Neural cell (in vitro differentiated cells): ENCODE measurements around the gene ADGRB3. TPM values are rescaled to one million over a fixed set of nuclear protein-coding genes. Genes with fewer than 3 reads are reported as not detected.

Experiments
- H2AFZ ChIP-seq: fragments of 200-600, 300-800 bp; sonication (generic), shearing (Covaris generic); 2 replicates; pipeline ENCODE4 v1.6.0; 2014; ENCODE audit warnings: low read depth, mild to moderate bottlenecking, antibody characterized with exemption, low read length, moderate library complexity
- H3F3A ChIP-seq: fragments of 200-600 bp; shearing (Covaris generic); 2 replicates; pipeline ENCODE4 v1.6.1; 2016; ENCODE audit warnings: mild to moderate bottlenecking, moderate library complexity, mixed read lengths, antibody characterized with exemption, low read length; ENCODE audit not compliant: insufficient read depth, poor library complexity, severe bottlenecking
- H3K27ac ChIP-seq: fragments of 200-600, 300-800 bp; sonication (generic), shearing (Covaris generic); 2 replicates; pipeline ENCODE4 v1.5.1; 2014; ENCODE audit warnings: mild to moderate bottlenecking, low read length, moderate library complexity
- H3K27me3 ChIP-seq: fragments of 300-800, 200-600 bp; sonication (generic), shearing (Covaris generic); 2 replicates; pipeline ENCODE4 v1.6.0; 2014; ENCODE audit warnings: mild to moderate bottlenecking, low read depth, low read length, moderate library complexity; ENCODE audit not compliant: insufficient read depth
- H3K36me3 ChIP-seq: fragments of 300-800, 200-600 bp; sonication (generic), shearing (Covaris generic); 2 replicates; pipeline ENCODE4 v1.5.1; 2014; ENCODE audit warnings: mild to moderate bottlenecking, antibody characterized with exemption, low read length, moderate library complexity; ENCODE audit not compliant: insufficient read depth
- H3K4me2 ChIP-seq: fragments of 300-800, 200-600 bp; sonication (generic), shearing (Covaris generic); 2 replicates; pipeline ENCODE4 v1.6.0; 2014; ENCODE audit warnings: mild to moderate bottlenecking, low read length
- H3K4me3 ChIP-seq: fragments of 300-800, 200-600 bp; sonication (generic), shearing (Covaris generic); 2 replicates; pipeline ENCODE4 v1.5.1; 2014; ENCODE audit warnings: mild to moderate bottlenecking, low read length, moderate library complexity
- H3K79me2 ChIP-seq: fragments of 200-600 bp; shearing (Covaris generic); replicated peaks from 2 replicates; pipeline ENCODE4 v1.6.0; 2014; ENCODE audit warnings: mild to moderate bottlenecking, low read length, moderate library complexity; ENCODE audit not compliant: insufficient read depth
- H3K9ac ChIP-seq: fragments of 300-800, 200-600 bp; sonication (generic), shearing (Covaris generic); 2 replicates; pipeline ENCODE4 v1.6.1; 2016; ENCODE audit warnings: mild to moderate bottlenecking, low read length, mixed read lengths
- H3K9me2 ChIP-seq: fragments of 200-600 bp; shearing (Covaris generic); 2 replicates; pipeline ENCODE4 v1.6.1; 2016; ENCODE audit warnings: mild to moderate bottlenecking, low read length, mixed read lengths; ENCODE audit not compliant: insufficient read depth
- H3K9me3 ChIP-seq: fragments of 200-600, 300-800 bp; sonication (generic), shearing (Covaris generic); 2 replicates; pipeline ENCODE4 v1.6.1; 2016; ENCODE audit warnings: mild to moderate bottlenecking, mixed run types, low read length, moderate library complexity, mixed read lengths
- H4K20me1 ChIP-seq: fragments of 200-600 bp; shearing (Covaris generic); 2 replicates; pipeline ENCODE4 v1.6.1; 2016; ENCODE audit warnings: mild to moderate bottlenecking, mixed run types; ENCODE audit not compliant: insufficient read depth
- EP300 ChIP-seq: fragments of 450-650 bp; conservative IDR thresholded peaks from 2 replicates; pipeline ENCODE4 v1.6.1; 2014; ENCODE audit warnings: antibody characterized with exemption, mild to moderate bottlenecking, moderate library complexity; ENCODE audit not compliant: poor library complexity, severe bottlenecking
- EZH2 ChIP-seq: fragments of 200-600, 300-800 bp; shearing (Covaris generic), sonication (generic); IDR thresholded peaks from 2 replicates; pipeline ENCODE4 v1.6.1; 2014; ENCODE audit warnings: antibody characterized with exemption, low read length, borderline replicate concordance, mild to moderate bottlenecking; ENCODE audit not compliant: insufficient read depth, poor library complexity, severe bottlenecking
- MXI1 ChIP-seq: fragments of 450-650 bp; conservative IDR thresholded peaks from 2 replicates; pipeline ENCODE4 v1.6.1; 2014; ENCODE audit warnings: antibody characterized with exemption, mild to moderate bottlenecking; ENCODE audit not compliant: poor library complexity, severe bottlenecking
- POLR2AphosphoS5 ChIP-seq: IDR thresholded peaks from 2 replicates; pipeline ENCODE4 v1.6.1; 2012
- RAD21 ChIP-seq: fragments of 450-650 bp; conservative IDR thresholded peaks from 2 replicates; pipeline ENCODE4 v1.6.1; 2014; ENCODE audit warnings: antibody characterized with exemption, mild to moderate bottlenecking, moderate library complexity
- SMC3 ChIP-seq: fragments of 450-650 bp; conservative IDR thresholded peaks from 2 replicates; pipeline ENCODE4 v1.6.1; 2014; ENCODE audit warnings: antibody characterized with exemption, mild to moderate bottlenecking, moderate library complexity; ENCODE audit not compliant: poor library complexity
- TAF1 ChIP-seq: IDR thresholded peaks from 2 replicates; pipeline ENCODE4 v1.6.1; 2012; ENCODE audit warnings: low read depth
- polyA plus RNA-seq: library from polyadenylated mRNA; depleted of rRNA; stranded (reverse); fragments of >200 nt; gene quantifications from 2 replicates; pipeline ENCODE4 v1.2.3, GENCODE V29; 2014
- TF ChIP-seq, protein P1 (sequence below): IDR thresholded peaks from 2 replicates; pipeline ENCODE4 v1.6.1; 2012; ENCODE audit warnings: borderline replicate concordance
- TF ChIP-seq, protein P2 (sequence below): fragments of 450-650 bp; IDR thresholded peaks from 2 replicates; pipeline ENCODE4 v1.5.1; 2014; ENCODE audit warnings: antibody characterized with exemption, mild to moderate bottlenecking, moderate library complexity; ENCODE audit not compliant: poor library complexity, severe bottlenecking

ADGRB3 gene
- polyA plus RNA-seq, 1 donor from 2014 or later = 66.5 TPM

DNA sequence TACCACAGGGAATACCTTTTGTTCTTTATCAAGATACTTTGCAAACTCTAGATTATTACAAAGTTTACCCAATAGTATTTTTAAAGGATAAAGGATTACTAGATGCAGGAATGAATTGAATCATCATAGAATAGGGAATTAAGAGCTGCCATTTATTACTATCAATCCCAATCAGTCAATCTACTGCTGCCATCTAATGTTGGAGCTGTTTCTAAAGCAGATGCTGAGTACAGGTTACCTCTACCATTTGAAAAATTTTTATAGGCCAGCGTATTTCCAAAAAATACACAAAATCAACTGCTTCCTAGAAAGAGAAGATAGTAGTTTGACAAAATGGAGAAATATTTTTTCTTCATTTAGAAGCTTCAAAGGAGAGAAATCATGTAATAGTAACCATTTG, 520.4 kb downstream of the ADGRB3 start:
- Histone ChIP-seq H3K9me3 (no peaks in the 10 kb centered on the region), H2AFZ (no peak overlapping the region), H3K4me2 (no peak overlapping the region), H3K27ac (no peak overlapping the region), H4K20me1 (no peaks in the 10 kb centered on the region), H3F3A (no peaks in the 10 kb centered on the region), H3K9ac (no peak overlapping the region), H3K79me2 (no peaks in the 10 kb centered on the region), H3K4me3 (no peak overlapping the region), H3K27me3 (no peaks in the 10 kb centered on the region), H3K36me3 (no peaks in the 10 kb centered on the region), H3K9me2 (no peaks in the 10 kb centered on the region)
- TF ChIP-seq, protein P1, sequence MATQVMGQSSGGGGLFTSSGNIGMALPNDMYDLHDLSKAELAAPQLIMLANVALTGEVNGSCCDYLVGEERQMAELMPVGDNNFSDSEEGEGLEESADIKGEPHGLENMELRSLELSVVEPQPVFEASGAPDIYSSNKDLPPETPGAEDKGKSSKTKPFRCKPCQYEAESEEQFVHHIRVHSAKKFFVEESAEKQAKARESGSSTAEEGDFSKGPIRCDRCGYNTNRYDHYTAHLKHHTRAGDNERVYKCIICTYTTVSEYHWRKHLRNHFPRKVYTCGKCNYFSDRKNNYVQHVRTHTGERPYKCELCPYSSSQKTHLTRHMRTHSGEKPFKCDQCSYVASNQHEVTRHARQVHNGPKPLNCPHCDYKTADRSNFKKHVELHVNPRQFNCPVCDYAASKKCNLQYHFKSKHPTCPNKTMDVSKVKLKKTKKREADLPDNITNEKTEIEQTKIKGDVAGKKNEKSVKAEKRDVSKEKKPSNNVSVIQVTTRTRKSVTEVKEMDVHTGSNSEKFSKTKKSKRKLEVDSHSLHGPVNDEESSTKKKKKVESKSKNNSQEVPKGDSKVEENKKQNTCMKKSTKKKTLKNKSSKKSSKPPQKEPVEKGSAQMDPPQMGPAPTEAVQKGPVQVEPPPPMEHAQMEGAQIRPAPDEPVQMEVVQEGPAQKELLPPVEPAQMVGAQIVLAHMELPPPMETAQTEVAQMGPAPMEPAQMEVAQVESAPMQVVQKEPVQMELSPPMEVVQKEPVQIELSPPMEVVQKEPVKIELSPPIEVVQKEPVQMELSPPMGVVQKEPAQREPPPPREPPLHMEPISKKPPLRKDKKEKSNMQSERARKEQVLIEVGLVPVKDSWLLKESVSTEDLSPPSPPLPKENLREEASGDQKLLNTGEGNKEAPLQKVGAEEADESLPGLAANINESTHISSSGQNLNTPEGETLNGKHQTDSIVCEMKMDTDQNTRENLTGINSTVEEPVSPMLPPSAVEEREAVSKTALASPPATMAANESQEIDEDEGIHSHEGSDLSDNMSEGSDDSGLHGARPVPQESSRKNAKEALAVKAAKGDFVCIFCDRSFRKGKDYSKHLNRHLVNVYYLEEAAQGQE = no peak
- peak; percentile 35 for TF ChIP-seq RAD21

DNA sequence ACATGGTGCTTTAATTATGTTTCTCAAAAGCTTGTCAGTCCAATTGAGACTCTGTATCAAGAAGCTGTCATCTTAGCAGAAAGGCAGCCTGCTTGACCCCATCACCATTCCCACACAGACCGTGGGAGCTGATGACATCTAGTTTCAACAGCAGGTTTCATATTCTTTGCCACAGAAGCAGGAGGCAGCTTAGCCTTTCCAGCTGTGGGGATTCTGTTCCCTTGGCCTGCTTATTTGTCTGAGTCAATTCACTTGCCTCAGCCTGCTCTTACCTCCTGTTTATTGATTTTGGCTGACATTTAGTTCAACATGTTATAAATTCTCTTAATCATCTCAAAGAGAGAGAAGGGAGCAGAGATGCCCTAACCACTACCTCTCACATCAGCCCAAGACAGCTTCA, 527.7 kb downstream of the ADGRB3 start:
- no peak overlapping the region for H3K4me3 ChIP-seq
- H3F3A ChIP-seq = peaks cover 5% of the 10 kb centered on the region
- no peaks in the 10 kb centered on the region for H4K20me1 ChIP-seq
- no peaks in the 10 kb centered on the region for H3K27me3 ChIP-seq
- no peaks in the 10 kb centered on the region for H3K79me2 ChIP-seq
- no peak for TF ChIP-seq EZH2
- no peak for TF ChIP-seq POLR2AphosphoS5
- TF ChIP-seq TAF1 = no peak
- TF ChIP-seq MXI1 = no peak
- TF ChIP-seq RAD21 = no peak
- TF ChIP-seq, protein P2, sequence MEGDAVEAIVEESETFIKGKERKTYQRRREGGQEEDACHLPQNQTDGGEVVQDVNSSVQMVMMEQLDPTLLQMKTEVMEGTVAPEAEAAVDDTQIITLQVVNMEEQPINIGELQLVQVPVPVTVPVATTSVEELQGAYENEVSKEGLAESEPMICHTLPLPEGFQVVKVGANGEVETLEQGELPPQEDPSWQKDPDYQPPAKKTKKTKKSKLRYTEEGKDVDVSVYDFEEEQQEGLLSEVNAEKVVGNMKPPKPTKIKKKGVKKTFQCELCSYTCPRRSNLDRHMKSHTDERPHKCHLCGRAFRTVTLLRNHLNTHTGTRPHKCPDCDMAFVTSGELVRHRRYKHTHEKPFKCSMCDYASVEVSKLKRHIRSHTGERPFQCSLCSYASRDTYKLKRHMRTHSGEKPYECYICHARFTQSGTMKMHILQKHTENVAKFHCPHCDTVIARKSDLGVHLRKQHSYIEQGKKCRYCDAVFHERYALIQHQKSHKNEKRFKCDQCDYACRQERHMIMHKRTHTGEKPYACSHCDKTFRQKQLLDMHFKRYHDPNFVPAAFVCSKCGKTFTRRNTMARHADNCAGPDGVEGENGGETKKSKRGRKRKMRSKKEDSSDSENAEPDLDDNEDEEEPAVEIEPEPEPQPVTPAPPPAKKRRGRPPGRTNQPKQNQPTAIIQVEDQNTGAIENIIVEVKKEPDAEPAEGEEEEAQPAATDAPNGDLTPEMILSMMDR = no peak
- no peak for TF ChIP-seq EP300
- no peak for TF ChIP-seq SMC3
- TF ChIP-seq, protein P1 = no peak
- no peaks in the 10 kb centered on the region for H3K9me2 ChIP-seq
- H3K4me2 ChIP-seq = no peak overlapping the region
- H3K36me3 ChIP-seq = no peaks in the 10 kb centered on the region
- no peak overlapping the region for H2AFZ ChIP-seq
- H3K9me3 ChIP-seq = no peaks in the 10 kb centered on the region
- no peak overlapping the region for H3K27ac ChIP-seq
- H3K9ac ChIP-seq = no peak overlapping the region
